K562 (cell line): ENCODE data around the gene EXOC7. TPM values are rescaled to one million over a fixed set of nuclear protein-coding genes. Genes with fewer than 3 reads are reported as not detected.

Experiments used
- ATAC-seq: fragments of 200-7000 bp; cut with Tn5 transposase; 3 replicates; pipeline ENCODE4 v1.9.1; 2020; ENCODE audit warnings: moderate library complexity
- BruUV-seq: library from RNA; stranded (reverse); fragments of 400-500 nt; replicated peaks from 2 replicates; lab custom pipeline; 2021; lab: Mats Ljungman, UMichigan
- CTCF ChIA-PET: fragments of 300-600 bp; formaldehyde crosslinking; extraction: SDS; loops from one replicate; lab custom pipeline; 2021; ENCODE audit warnings: low intra/inter-chr PET ratio; lab: Yijun Ruan, JAX
- POLR2A ChIA-PET: fragments of 300-600, 350-650 bp; sonication (Branson Sonifier 250); formaldehyde crosslinking; extraction: SDS; loops from one replicate; lab custom pipeline; 2021; ENCODE audit warnings: antibody characterized with exemption, inconsistent platforms; lab: Yijun Ruan, JAX
- DNase-seq, 4 experiments: peaks; one replicate each; pipeline versions ENCODE4 v3.0.0 to v3.0.0-alpha.2; 2011 to 2018; ENCODE audit warnings: low spot score in 3 of 4, mixed read lengths in 3 of 4; ENCODE audit errors: extremely low read depth in 1 of 4
- FAIRE-seq: peaks from 2 replicates; lab custom pipeline; 2011; peaks lifted over from hg19 to GRCh38; lab: Jason Lieb, UNC
- H2AFZ ChIP-seq: 2 replicates; pipeline ENCODE4 v1.6.0; 2011; ENCODE audit warnings: low read depth, low read length, control low read depth, inconsistent platforms
- H3K27ac ChIP-seq: fragments of 200-600 bp; 3 replicates; pipeline ENCODE4 v1.8.0; 2011; ENCODE audit warnings: low read depth, mild to moderate bottlenecking, control low read depth, inconsistent platforms, low read length, moderate library complexity, mixed read lengths; ENCODE audit errors: extremely low read depth
- H3K27me3 ChIP-seq, 2 experiments: fragments of 300-600 bp in 1 of 2; 2 replicates in 1 of 2; 3 replicates in 1 of 2; pipeline versions ENCODE4 v1.6.0 to v1.8.0; 2011; ENCODE audit warnings: inconsistent platforms in 2 of 2, low read length in 2 of 2, mild to moderate bottlenecking in 1 of 2, mixed read lengths in 1 of 2, moderate library complexity in 1 of 2; ENCODE audit not compliant: control insufficient read depth in 2 of 2, insufficient read depth in 2 of 2
- H3K36me3 ChIP-seq: fragments of 300-600 bp; 3 replicates; pipeline ENCODE4 v1.8.0; 2011; ENCODE audit warnings: mild to moderate bottlenecking, low read length, inconsistent platforms; ENCODE audit not compliant: control insufficient read depth, insufficient read depth
- H3K4me1 ChIP-seq, 2 experiments: fragments of 200-600 bp in 1 of 2; replicated peaks in 1 of 2; 2 replicates in 1 of 2; 3 replicates in 1 of 2; pipeline versions ENCODE4 v1.5.1 to v1.8.0; 2011; ENCODE audit warnings: inconsistent platforms in 2 of 2, low read length in 2 of 2, mild to moderate bottlenecking in 1 of 2, mixed read lengths in 1 of 2, moderate library complexity in 1 of 2; ENCODE audit not compliant: control insufficient read depth in 2 of 2, insufficient read depth in 2 of 2
- H3K4me2 ChIP-seq: 2 replicates; pipeline ENCODE4 v1.6.1; 2011; ENCODE audit warnings: low read length, control low read depth, inconsistent platforms, mixed read lengths; ENCODE audit not compliant: insufficient read depth
- H3K4me3 ChIP-seq: fragments of 200-600 bp; sonication (generic), shearing (Covaris generic); 2 replicates; pipeline ENCODE4 v1.5.1; 2016; ENCODE audit warnings: control low read depth, inconsistent platforms
- H3K79me2 ChIP-seq: fragments of 200-600 bp; 3 replicates; pipeline ENCODE4 v1.8.0; 2011; ENCODE audit warnings: low read length, inconsistent platforms; ENCODE audit not compliant: control insufficient read depth, insufficient read depth
- H3K9ac ChIP-seq, 2 experiments: 2 replicates each; pipeline versions ENCODE4 v1.6.0 to v1.6.1; 2011; ENCODE audit warnings: low read depth in 2 of 2, low read length in 2 of 2, control low read depth in 1 of 2, inconsistent platforms in 1 of 2, mild to moderate bottlenecking in 1 of 2, mixed read lengths in 1 of 2; ENCODE audit not compliant: insufficient read depth in 1 of 2
- H3K9me1 ChIP-seq: one replicate; pipeline ENCODE4 v1.6.0; 2011; ENCODE audit warnings: inconsistent platforms, mild to moderate bottlenecking, low read length, moderate library complexity; ENCODE audit not compliant: control insufficient read depth, insufficient read depth
- H3K9me3 ChIP-seq: replicated peaks from 2 replicates; pipeline ENCODE4 v1.5.1; 2011; ENCODE audit warnings: low read depth, low read length, inconsistent platforms; ENCODE audit not compliant: control insufficient read depth, insufficient read depth
- H4K20me1 ChIP-seq: replicated peaks from 2 replicates; pipeline ENCODE4 v1.6.1; 2011; ENCODE audit warnings: low read length, inconsistent platforms, mixed read lengths; ENCODE audit not compliant: control insufficient read depth, insufficient read depth
- BRF2 ChIP-seq: IDR thresholded peaks from 3 replicates; pipeline ENCODE4 v1.6.1; 2011; ENCODE audit warnings: borderline replicate concordance, mild to moderate bottlenecking; ENCODE audit not compliant: insufficient read length, insufficient read depth
- CREB1 ChIP-seq, 2 experiments: sonication (generic) in 1 of 2; formaldehyde crosslinking in 1 of 2; IDR thresholded peaks; 2 replicates each; pipeline versions ENCODE4 v1.6.1 to v1.8.0; 2012 to 2022; ENCODE audit warnings: inconsistent platforms in 1 of 2, mild to moderate bottlenecking in 1 of 2, missing genetic modification reagents in 1 of 2, moderate library complexity in 1 of 2
- ETV5 ChIP-seq: sonication (generic); formaldehyde crosslinking; IDR thresholded peaks from 2 replicates; pipeline ENCODE4 v1.4.0; 2020; ENCODE audit warnings: low read depth, mild to moderate bottlenecking, missing genetic modification reagents
- EZH2 ChIP-seq: IDR thresholded peaks from 2 replicates; pipeline ENCODE4 v1.6.1; 2012; ENCODE audit warnings: low read depth, mild to moderate bottlenecking, inconsistent platforms, low read length, borderline replicate concordance
- FOSL1 ChIP-seq: fragments of 200-800 bp; sonication (Bioruptor generic); conservative IDR thresholded peaks from 2 replicates; pipeline ENCODE4 v1.6.1; 2016; ENCODE audit warnings: missing genetic modification characterization, missing compliant biosample characterization
- FUS ChIP-seq: fragments of 200-400 bp; formaldehyde crosslinking; optimal IDR thresholded peaks from 2 replicates; pipeline ENCODE3; 2017; ENCODE audit warnings: low read depth, low read length
- KAT2B ChIP-seq: IDR thresholded peaks from one replicate; pipeline ENCODE4 v1.6.1; 2012; ENCODE audit warnings: low read depth, mild to moderate bottlenecking, control low read depth, inconsistent platforms, low read length, moderate library complexity
- MCM5 ChIP-seq: fragments of 450-650 bp; IDR thresholded peaks from 2 replicates; pipeline ENCODE4 v1.6.1; 2016; ENCODE audit warnings: low read depth
- MECOM ChIP-seq: fragments of 250-450 bp; sonication (Bioruptor Pico); IDR thresholded peaks from 2 replicates; pipeline ENCODE4 v1.8.0; 2022; ENCODE audit warnings: inconsistent platforms
- MEIS2 ChIP-seq: fragments of 450-650 bp; IDR thresholded peaks from 2 replicates; pipeline ENCODE4 v1.6.1; 2014; ENCODE audit warnings: mild to moderate bottlenecking; ENCODE audit not compliant: partially characterized antibody
- NR3C1 ChIP-seq: sonication (generic); formaldehyde crosslinking; IDR thresholded peaks from 2 replicates; pipeline ENCODE4 v1.8.1; 2022; ENCODE audit warnings: missing genetic modification reagents
- RBFOX2 ChIP-seq: fragments of 200-400 bp; formaldehyde crosslinking; IDR thresholded peaks from 2 replicates; pipeline ENCODE4 v1.6.1; 2017; ENCODE audit warnings: low read depth, mild to moderate bottlenecking, low read length, moderate library complexity
- SIN3A ChIP-seq, 2 experiments: fragments of 150-350 bp in 1 of 2; IDR thresholded peaks; 2 replicates each; pipeline ENCODE4 v1.6.1; 2011 to 2016; ENCODE audit warnings: borderline replicate concordance in 2 of 2, low read depth in 2 of 2, low read length in 2 of 2, mild to moderate bottlenecking in 2 of 2, moderate library complexity in 2 of 2; ENCODE audit not compliant: control insufficient read depth in 1 of 2
- TSHZ1 ChIP-seq: fragments of 250-450 bp; sonication (Bioruptor Pico); IDR thresholded peaks from 2 replicates; pipeline ENCODE4 v1.4.0; 2020; ENCODE audit warnings: mild to moderate bottlenecking, moderate library complexity
- ZNF232 ChIP-seq: sonication (generic); formaldehyde crosslinking; IDR thresholded peaks from 2 replicates; pipeline ENCODE4 v1.8.0; 2022; ENCODE audit warnings: mild to moderate bottlenecking, missing genetic modification reagents
- WGBS: fragments of 100-300 bp; shearing (Covaris generic); methylation state at CpG from one replicate; pipeline ENCODE4 v1.1.6; 2016; ENCODE audit warnings: low coverage, mixed read lengths; ENCODE audit not compliant: insufficient coverage; ENCODE audit errors: missing lambda C conversion rate; 5-methylcytosine and 5-hydroxymethylcytosine counted together
- in situ Hi-C: fragments of 300-500 bp; cut with MboI; formaldehyde crosslinking; loops from 4 replicates; pipeline ENCODE4 v1.15.0; 2018; ENCODE audit warnings: inconsistent platforms, mixed read lengths
- intact Hi-C: fragments of 100-400 bp; cut with micrococcal nuclease; formaldehyde crosslinking; loops from 2 replicates; pipeline ENCODE4 v1.14.2; 2022
- polyA plus RNA-seq, 8 experiments: library from polyadenylated mRNA; depleted of rRNA in 4 of 8; stranded (reverse) in 5 of 8; unstranded in 3 of 8; fragments of >200 nt; fragmentation: Nextera tagmentation in 2 of 8; fragmentation: Illumina TruSeq in 1 of 8; extraction: Ambion mirVana in 2 of 8; extraction: Trizol in 1 of 8; gene quantifications; 2 replicates each; pipeline versions ENCODE4 v1.2.1 to v1.2.3, GENCODE V29; 2011 to 2014; ENCODE audit warnings: inconsistent platforms in 1 of 8, missing spikeins in 1 of 8
- total RNA-seq, 7 experiments: library from RNA; depleted of rRNA in 6 of 7; stranded (reverse); fragments of >200 nt in 6 of 7; fragmentation: Illumina TruSeq in 2 of 7; extraction: Trizol in 2 of 7; gene quantifications; 2 replicates each; pipeline versions ENCODE4 v1.2.1 to v1.2.3, GENCODE V29; 2011 to 2021; ENCODE audit warnings: low replicate concordance in 1 of 7

EXOC7 gene
- total and polyA plus RNA-seq, 9 of the 15 experiments (the other 6 are each of a cell fraction or from before 2014, with no cell fraction given) = 18.6 to 57.0 (median 35.0) TPM

GRCh38 chr17:76065775-76066174 lies 37.8 kb downstream of the EXOC7 start:
- Histone ChIP-seq H3K9me3 (no peaks in the 10 kb centered on the region), H3K27ac (no peak overlapping the region), H3K9ac (no peak overlapping the region), H3K9me1 (peaks cover 5% of the 10 kb centered on the region), H2AFZ (no peak overlapping the region), H3K4me1 (peaks cover under 1 to 5% of the 10 kb centered on the region in 2 experiments), H3K36me3 (peaks cover 87% of the 10 kb centered on the region), H3K4me2 (no peak overlapping the region), H3K79me2 (peaks cover 23% of the 10 kb centered on the region), H3K27me3 (no peaks in the 10 kb centered on the region), H4K20me1 (0 out of 2 replicates have a peak, but pooled peaks cover 2% of the 10 kb centered on the region), H3K4me3 (no peak overlapping the region)
- no TSS peak for BruUV-seq
- FAIRE-seq = no peak
- no peak for DNase-seq
- no peak for ATAC-seq
- 94% methylated on average over 4 of the region's 4 CpGs for WGBS
- TF ChIP-seq EZH2 (no peak), MEIS2 (no peak), CREB1 (IDR thresholded peaks at IDR 0.05) (no peak), CREB1 (CRISPR knock-in tag; IDR thresholded peaks at IDR 0.05) (no peak), MCM5 (no peak), ZNF232 (CRISPR knock-in tag) (no peak), KAT2B (no peak), ETV5 (CRISPR knock-in tag) (no peak), FOSL1 (tag) (no peak), RBFOX2 (no peak), FUS (no peak), NR3C1 (no peak), BRF2 (no peak), TSHZ1 (CRISPR knock-in tag) (no peak), MECOM (CRISPR knock-in tag) (no peak), SIN3A (IDR thresholded peaks at IDR 0.05; ENCODE audit: borderline replicate concordance in 2 of 2, control insufficient read depth in 1 of 2, low read depth in 2 of 2, low read length in 2 of 2) (no peak)
- POLR2A ChIA-PET = interaction anchor here (0.5 to 2.0 kb wide), 4 partner anchors 12 to 205 kb away, joined by 3 to 9 read pairs (median 4); no protein-coding TSS in a partner anchor
- intact Hi-C loops = no loop called here
- in situ Hi-C loops = no loop called here
- CTCF ChIA-PET = no interaction called here
